ENCODE measurements around the gene RBMS3. TPM values are rescaled to one million over a fixed set of nuclear protein-coding genes. Genes with fewer than 3 reads are reported as not detected.

Gene RBMS3
- total RNA-seq, 1 donor from 2014 or later = 49.0 TPM

DNA sequence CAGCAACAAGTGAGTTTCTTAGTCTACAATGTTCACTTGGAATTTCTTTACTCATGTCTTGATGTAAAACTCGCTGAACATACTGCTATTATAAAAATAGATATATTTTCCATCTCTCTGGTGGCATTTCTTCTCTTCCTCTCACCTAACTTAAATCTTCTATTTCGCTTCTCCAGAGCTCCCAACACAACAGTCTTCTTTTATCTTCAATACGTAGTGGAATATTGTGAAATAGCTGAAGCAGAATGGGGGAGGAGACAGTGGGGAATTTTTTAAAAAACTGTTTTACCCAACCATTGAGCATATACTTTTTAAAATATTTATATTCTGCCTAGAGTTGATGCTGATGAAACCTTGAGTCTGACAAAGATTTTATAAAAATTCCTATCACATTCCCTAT lies 548.5 kb downstream of the RBMS3 start:
- DNase-seq (ENCODE audit: low spot score) = no peak
- intact Hi-C loops (cut with DNase I) = no loop called here

DNA sequence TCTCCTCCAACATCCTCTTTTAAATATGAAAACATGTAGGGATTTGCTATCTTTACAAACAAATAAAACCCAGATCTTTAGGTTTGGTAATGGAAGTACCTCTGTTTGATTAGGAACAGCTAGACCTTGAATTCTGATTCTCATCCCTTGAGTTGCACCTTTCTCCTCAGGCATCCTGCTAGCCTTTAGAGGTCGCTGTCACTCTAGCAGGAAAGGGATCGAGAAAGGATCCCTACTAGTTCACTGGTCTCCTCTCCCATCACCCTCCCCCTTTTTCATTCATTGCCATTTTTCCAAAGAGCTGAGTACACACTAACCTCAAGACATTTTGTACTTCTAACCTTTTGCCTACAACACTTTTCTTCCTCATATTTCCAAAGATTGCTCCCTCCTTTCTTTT lies 569.8 kb downstream of the RBMS3 start:
- no peak for DNase-seq (ENCODE audit: low spot score)
- intact Hi-C loops (cut with DNase I) = no loop called here

DNA sequence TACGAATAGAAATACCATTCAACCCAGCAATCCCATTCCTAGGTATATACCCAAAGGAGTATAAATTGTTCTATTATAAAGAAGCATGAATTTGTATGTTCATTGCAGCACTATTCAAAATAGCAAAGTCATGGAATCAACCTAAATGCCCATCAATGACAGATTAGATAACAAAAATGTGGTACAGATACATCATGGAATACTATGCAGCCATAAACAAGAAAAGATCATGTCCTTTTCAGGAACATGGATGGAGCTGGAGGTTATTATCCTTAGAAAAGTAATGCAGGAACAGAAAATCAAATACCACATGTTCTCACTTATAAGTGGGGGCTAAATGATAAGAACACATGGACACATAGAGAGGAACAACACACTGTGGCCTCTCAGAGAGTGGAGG lies 571.9 kb downstream of the RBMS3 start:
- no peak for DNase-seq (ENCODE audit: low spot score)
- intact Hi-C loops (cut with DNase I) = no loop called here

DNA sequence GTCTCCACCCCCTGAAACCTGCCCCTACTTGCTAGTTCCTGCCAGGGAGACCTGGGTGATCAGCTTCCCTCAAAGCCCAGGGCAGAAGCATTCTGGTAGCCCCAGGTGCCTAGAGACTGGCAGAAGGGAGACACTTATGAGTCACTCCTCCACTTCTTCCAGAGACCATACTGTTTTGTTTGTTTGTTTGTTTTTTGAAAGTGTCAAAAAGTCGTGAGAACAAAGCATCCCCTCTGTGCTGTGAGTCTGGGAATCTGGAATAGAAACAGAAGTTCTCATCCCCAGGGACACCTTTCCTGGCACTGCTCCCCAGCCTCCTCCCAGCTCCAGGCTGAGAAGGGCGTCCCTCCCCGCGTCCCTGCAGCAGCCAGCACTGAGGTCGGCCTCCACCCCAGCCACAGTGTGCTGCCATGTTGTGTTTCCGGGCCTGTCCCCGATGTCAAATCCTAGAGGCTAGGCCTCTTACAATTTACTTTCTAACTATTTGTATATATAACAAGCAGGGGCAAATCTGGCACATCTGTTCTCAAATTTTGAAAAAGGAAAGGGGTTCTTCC lies 573.0 kb downstream of the RBMS3 start:
- DNase-seq (ENCODE audit: low spot score) = no peak
- intact Hi-C loops (cut with DNase I) = no loop called here

DNA sequence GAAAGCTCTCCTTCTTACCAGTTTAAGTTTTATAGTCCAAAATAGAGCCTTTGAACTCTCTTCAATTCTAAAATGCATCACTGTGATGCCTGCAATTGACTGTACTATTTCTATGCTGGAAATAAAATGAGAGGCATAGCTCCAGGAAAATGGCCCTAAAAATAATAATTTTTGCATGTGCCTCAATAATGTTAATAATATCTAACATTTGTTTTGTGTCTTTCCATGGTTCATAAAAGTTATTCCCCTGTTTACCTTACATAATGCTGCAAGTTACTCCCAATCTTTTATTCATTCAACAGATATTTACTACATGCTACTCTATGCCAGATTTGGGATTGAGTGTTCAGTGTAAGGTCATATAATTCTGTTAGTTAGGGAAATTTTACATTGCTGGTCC lies 574.0 kb downstream of the RBMS3 start:
- intact Hi-C loops (cut with DNase I) = no loop called here
- DNase-seq (ENCODE audit: low spot score) = no peak

DNA sequence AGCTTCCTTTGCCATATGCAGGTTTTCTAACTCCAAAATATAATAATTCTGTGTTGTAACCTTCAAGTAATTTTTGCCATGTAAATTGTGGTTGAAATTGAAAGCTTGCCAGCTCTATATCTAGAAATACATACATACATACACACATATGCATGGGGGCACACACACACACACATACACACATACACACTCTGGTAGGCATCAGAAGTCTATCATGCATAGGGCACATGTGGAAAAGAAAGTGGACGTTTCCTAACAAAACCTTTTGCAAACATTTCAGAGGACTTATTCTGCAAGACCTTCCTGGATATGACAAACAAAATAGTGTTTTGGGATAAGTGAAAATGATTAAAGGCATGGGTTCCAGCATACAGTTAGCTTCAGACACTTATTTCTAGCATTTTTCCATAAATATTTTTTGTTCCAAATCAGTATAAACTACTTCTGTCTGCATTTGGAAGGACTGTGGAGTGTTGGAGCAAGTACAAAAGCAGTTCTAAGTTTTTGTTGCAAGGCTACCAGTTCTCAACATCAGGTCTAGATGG lies 578.9 kb downstream of the RBMS3 start:
- intact Hi-C loops (cut with DNase I) = no loop called here
- no peak for DNase-seq (ENCODE audit: low spot score)

DNA sequence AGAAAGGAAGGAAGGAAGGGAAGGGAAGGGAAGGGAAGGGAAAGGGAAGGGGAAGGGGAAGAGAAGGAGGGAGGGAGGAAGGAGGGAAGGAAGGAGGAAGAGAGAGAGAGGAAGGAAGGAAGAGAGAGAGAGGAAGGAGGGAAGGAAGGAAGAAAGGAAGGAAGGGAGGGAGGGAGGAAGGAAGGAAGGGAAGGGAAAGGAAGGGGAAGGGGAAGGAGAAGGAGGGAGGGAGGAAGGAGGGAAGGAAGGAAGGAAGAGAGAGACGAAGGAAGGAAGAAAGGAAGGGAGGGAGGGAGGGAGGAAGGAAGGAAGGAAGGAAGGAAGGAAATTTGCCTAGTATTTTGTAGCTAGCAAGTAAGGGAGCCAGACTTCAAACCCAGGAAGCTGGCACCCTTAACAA lies 583.9 kb downstream of the RBMS3 start:
- intact Hi-C loops (cut with DNase I) = no loop called here
- DNase-seq (ENCODE audit: low spot score) = no peak

DNA sequence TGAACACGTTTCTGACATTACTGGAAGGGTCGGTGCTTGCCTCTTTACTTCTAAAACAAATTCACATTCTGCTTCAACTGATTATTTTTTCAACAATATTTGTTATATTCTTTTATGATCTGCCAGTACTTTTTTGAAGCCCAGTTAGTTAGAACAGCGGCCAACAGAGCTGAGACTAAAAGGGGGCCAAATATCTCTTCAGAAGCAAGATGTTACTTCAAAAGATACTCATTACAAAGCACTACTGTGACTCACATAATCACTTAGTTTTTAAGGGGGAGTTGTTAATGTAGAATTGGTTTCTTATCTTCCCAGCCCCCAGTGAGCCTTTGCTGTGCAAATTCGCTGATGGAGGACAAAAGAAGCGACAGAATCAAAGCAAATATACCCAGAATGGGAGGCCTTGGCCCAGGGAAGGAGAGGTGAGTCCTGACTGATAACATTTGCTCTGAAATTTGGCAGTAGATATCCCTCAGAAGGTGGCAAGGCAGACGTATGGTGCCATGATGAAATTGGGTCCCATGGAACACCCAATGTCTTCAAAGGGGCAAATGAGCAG lies 587.8 kb downstream of the RBMS3 start:
- intact Hi-C loops (cut with DNase I) = no loop called here
- no peak for DNase-seq (ENCODE audit: low spot score)

DNA sequence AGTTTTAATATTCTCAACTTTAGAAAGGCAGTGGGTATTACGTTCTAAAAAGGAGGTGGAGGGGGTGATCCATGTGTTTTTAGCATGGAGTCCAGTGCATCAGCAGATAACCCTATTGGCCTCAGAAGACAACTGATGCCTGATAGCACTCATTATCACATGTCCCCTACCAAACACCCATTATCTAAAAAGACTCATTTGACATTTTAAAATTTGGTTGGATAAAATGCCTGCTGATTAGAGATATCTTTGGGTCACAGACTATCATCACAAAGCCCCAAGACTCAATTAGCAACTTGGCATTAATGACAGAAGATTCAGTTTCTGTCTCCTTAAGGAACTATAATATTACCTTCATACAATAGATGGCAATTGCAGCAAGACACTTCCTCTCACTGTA lies 589.3 kb downstream of the RBMS3 start:
- intact Hi-C loops (cut with DNase I) = no loop called here
- no peak for DNase-seq (ENCODE audit: low spot score)

DNA sequence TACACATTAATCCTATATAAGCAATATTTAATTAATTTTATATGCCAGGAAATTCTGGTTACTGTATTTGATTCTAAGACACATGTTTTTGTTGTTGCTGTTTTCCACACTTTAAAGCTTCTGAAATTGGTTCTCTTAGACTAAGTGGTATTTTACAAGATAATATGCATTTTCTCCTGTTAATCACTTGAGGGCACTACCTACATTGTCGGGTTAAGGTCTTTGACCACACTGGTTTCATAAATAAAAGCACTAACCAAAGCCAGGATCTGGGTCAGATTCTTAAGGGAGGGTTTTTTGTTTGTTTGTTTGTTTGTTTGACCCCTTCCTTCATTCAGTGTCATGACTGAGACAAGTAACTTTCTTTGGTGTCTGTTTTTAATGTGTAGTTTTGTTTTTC lies 590.2 kb downstream of the RBMS3 start:
- no peak for DNase-seq (ENCODE audit: low spot score)
- intact Hi-C loops (cut with DNase I) = no loop called here

DNA sequence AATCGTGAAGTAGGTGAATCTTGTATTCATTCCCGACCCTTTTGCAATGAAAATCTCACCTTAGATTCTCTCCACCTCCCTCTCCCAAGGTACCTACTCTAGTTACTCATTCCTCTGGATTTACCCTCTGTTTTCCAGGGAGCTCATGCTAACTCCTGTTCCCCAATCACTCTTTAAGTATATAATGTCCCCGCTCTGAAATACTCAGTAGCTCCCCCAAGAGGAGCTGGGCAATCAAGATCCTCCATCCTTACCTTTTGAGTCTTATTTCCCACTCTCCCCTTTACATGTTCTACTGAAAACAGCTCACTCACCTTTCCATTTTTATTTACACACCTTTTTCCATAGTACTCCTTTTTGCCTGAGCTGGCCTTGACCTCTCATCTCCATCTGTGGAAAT lies 599.9 kb downstream of the RBMS3 start:
- no peak for DNase-seq (ENCODE audit: low spot score)
- intact Hi-C loops (cut with DNase I) = no loop called here

DNA sequence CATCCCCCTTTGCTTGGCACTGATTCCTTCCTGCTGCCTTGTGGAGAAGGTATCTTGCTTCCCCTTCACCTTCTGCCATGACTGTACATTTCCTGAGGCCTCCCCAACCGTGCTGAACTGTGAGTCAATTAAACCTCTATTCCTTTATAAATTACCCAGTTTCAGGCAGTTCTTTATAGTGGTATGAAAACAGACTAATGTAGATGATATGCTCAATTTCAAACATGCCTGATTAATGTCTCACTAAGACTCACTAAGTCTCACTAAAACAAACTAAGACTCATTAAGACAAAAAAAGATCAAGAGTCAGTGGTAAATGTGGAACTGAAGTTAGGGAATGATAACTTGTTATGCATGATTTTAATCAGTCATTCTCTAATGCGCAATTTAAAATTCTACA lies 606.6 kb downstream of the RBMS3 start:
- intact Hi-C loops (cut with DNase I) = no loop called here
- no peak for DNase-seq (ENCODE audit: low spot score)

DNA sequence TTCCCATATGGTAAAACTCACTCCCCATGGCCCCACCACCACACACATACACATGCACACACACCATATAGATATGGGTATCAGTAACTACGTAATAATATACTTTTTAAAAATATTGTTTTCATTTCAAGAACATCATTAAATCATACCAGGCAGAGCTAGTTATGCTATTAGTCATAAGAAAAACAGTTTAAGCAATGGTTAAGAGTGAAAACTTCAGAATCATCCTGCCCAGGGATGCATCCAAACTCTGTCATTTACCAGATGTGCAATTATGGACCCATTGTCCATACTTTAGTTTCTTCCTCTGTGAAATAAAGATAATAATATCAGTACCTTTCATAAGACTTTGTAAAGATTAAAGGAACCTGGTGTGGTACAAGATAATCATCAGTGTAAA lies 608.3 kb downstream of the RBMS3 start:
- DNase-seq (ENCODE audit: low spot score) = no peak
- intact Hi-C loops (cut with DNase I) = no loop called here

DNA sequence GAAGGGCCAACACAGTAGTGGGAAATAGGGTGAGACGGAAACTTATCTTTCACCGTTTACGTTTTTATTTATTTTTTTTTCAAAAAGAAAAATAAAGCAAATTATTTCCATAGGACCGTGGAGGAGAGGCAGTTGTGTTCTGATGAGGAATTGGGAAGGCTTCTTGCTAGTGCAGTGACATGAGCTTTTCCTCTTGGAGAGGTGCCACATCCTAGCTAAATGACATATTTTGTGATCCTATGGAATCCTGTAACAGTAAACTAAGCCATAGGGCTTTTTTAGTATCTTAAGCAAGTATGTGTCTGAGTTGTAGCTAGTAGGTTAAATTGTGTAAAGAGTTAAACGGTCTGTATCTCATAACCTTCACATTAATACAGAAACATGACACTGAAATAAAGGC lies 609.9 kb downstream of the RBMS3 start:
- no peak for DNase-seq (ENCODE audit: low spot score)
- intact Hi-C loops (cut with DNase I) = no loop called here

DNA sequence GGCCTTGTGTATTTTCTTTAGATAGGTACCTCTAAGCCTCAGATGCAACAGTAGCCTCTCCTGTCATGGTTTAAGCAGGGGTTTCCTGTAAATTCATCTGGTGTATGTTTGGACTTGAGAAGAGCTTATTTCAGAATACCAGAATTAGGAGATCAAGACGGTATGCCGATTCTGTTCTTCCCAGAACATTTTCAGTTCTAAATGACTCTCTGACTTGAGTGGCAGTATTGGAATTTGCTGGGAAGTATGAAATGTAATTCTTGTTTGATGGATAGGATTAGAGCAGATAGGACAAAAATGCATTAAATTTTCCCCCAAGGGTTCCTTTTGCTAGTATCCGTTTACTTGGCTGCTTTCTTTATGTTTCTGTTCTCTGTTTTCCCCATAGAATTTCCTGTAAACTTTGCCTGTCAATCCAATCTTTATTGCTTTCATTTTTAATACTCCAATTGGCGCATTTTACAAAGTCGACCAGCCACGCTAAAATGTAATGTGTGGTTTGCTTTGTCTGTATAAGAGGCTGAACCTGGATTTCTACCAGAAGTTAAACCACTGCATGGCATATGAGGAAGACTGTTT lies 612.2 kb downstream of the RBMS3 start:
- intact Hi-C loops (cut with DNase I) = no loop called here
- DNase-seq (ENCODE audit: low spot score) = no peak

DNA sequence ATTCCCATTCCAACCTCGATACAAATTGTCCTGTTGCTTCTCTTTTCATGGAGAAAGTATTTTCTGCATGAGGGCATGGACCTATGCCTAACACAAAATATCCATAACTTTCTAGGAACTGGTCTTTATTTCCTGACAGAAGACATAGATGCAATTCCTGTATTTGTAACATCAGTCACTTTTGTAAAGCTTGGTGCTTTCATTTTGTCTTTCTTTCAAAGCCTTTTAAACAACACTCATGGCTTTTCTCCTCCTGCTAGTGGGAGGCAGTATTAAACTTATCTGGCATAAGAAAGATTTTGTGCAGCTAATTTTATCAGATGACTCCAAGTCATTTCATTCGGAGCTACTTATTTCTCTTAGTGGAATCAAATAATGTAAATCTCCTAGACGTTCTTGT lies 616.0 kb downstream of the RBMS3 start:
- intact Hi-C loops (cut with DNase I) = no loop called here
- no peak for DNase-seq (ENCODE audit: low spot score)

DNA sequence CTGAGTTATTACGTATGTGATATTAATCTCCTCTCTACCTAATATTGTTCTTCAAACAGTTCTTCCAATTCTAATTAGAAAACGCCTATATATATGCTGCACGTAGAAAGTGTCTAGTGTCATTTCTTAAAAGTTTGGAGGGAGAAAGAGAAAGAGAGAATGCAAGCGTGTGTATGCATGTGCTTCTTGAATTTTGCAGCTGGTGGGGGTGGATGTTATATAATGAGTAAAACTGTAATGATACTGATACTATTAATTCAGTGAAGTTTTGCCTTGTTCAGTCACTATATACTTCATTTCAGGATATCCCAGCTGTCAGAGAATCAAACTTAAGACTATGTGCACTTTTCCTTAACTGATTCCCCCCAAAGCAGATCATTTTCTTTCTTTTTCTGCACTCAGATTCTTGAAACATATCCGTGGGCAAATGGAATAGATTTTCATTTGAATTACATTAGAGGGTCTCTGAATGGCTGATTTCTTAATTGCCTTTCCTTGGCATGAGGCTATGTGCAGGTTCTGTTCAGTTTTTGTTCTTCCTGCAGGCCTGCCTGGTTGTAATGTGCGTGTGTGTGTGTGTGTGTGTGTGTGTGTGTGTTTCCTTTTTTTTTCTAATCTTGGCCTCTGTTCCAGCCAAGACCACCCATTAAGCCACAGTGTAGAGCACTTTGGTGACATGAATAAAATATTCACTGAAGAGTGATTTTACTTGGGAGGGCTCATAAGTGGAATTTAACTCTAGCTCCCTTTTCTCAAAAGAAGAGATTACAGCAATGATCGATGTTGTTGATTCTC lies 617.5 kb downstream of the RBMS3 start:
- intact Hi-C loops (cut with DNase I) = no loop called here
- DNase-seq (ENCODE audit: low spot score) = no peak

DNA sequence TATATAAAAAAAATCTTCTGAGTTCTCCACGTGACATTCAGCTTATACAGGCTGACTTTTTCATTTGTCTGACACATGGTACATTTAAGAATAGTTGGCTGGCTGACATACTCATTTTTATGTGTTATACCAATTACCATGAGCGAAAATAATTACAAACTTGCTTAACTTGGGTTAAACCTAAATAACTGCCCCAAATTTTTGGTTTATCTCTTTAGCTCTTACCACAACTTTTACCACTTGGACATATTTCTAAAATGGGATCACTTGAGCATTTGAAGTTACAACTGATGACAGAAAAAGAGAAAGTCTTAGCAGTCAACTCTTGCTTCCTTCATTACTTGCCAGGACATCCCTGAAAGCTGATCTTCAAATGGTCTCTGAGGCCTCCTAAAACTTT lies 618.1 kb downstream of the RBMS3 start:
- intact Hi-C loops (cut with DNase I) = no loop called here
- DNase-seq (ENCODE audit: low spot score) = no peak

DNA sequence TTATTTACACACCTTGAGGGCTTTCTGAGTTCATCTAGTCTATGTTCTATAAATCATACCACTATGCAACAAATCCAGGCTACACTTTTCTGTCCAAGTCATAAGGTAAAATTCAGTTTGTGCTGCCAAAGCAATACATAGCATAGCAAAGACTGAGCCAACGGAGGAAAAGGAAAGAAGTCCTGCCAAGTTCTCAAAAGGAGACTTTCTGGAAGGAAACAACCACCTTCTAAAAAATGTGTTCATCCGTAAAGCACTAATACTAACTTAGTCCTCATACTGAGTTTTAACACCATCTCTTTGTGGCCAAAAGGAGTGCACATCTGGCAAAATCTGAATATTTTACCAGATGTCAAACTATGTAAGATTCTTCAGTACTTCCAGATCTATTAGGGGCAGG lies 620.2 kb downstream of the RBMS3 start:
- intact Hi-C loops (cut with DNase I) = no loop called here
- no peak for DNase-seq (ENCODE audit: low spot score)

DNA sequence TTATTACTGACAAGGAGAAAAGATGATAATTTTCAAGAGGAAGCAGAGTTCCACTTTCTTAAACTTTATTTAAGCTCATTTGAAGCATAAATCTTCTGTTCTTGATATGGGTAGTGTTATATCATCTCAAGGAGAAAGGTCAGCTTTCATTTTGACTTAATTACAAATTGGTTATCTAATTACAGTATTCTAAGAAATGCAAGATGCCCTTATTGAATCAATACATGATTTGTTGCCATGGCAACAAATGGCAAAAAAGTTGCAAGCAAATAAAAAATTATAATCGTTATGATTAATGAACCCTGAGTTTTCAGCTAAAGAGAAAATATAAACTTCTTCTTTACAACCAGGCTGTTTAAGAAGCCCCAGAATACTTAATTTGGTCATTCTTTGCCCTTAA lies 622.7 kb downstream of the RBMS3 start:
- no peak for DNase-seq (ENCODE audit: low spot score)
- intact Hi-C loops (cut with DNase I) = no loop called here

DNA sequence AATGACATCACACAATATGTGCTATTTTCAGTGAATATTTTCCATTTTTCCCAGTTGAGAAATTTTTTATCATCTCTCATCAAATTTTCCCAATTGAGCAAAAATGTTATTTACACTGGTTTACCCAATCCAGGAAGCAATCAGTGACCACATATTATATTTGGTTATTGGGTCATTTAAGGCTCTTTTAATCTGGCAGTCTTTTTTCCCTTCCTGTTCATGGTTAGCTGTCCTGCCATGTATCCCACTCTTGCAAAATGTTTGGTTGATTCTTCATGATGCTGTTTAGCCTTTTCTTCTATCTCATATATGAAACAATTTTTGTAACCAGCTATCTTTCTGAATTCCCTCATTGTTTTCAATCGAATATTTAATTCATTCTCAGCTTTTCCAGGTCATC lies 626.0 kb downstream of the RBMS3 start:
- intact Hi-C loops (cut with DNase I) = no loop called here
- no peak for DNase-seq (ENCODE audit: low spot score)
